Measurements from ENCODE around the gene TMEM184C.

DNA sequence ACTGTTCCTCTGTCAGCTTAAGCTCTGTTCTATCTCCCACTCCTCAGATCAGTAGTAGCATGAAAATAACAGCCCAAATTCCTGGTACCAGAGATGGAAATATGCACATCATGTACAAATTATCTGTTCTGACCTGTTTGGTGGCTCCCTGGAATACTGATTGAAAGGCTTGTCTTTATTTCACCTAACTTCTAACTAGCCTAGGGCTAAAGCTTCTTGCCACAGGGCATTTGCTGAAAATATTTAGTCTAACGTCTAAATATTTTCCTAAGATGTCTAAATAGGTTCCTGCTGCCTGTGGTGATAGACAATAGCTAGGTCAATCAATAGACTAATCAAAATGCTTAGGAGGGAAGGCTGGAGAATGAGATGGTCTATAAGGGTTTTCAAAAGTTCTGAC lies 79.7 kb downstream of the TMEM184C start:
- TF ChIP-seq, protein P1, sequence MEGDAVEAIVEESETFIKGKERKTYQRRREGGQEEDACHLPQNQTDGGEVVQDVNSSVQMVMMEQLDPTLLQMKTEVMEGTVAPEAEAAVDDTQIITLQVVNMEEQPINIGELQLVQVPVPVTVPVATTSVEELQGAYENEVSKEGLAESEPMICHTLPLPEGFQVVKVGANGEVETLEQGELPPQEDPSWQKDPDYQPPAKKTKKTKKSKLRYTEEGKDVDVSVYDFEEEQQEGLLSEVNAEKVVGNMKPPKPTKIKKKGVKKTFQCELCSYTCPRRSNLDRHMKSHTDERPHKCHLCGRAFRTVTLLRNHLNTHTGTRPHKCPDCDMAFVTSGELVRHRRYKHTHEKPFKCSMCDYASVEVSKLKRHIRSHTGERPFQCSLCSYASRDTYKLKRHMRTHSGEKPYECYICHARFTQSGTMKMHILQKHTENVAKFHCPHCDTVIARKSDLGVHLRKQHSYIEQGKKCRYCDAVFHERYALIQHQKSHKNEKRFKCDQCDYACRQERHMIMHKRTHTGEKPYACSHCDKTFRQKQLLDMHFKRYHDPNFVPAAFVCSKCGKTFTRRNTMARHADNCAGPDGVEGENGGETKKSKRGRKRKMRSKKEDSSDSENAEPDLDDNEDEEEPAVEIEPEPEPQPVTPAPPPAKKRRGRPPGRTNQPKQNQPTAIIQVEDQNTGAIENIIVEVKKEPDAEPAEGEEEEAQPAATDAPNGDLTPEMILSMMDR (IDR thresholded peaks at IDR 0.05; ENCODE audit: low read length): no peak
- TF ChIP-seq EZH2phosphoT487 (IDR thresholded peaks at IDR 0.05; ENCODE audit: low read length): no peak
- TF ChIP-seq EZH2 (optimal IDR thresholded peaks at IDR 0.05; ENCODE audit: low read depth, low read length): no peak
